Measurements from ENCODE around the gene GDF9. TPM values are rescaled to one million over a fixed set of nuclear protein-coding genes. Genes with fewer than 3 reads are reported as not detected.

Gene GDF9
- polyA plus RNA-seq, 1 donor, result 0.51 TPM

DNA sequence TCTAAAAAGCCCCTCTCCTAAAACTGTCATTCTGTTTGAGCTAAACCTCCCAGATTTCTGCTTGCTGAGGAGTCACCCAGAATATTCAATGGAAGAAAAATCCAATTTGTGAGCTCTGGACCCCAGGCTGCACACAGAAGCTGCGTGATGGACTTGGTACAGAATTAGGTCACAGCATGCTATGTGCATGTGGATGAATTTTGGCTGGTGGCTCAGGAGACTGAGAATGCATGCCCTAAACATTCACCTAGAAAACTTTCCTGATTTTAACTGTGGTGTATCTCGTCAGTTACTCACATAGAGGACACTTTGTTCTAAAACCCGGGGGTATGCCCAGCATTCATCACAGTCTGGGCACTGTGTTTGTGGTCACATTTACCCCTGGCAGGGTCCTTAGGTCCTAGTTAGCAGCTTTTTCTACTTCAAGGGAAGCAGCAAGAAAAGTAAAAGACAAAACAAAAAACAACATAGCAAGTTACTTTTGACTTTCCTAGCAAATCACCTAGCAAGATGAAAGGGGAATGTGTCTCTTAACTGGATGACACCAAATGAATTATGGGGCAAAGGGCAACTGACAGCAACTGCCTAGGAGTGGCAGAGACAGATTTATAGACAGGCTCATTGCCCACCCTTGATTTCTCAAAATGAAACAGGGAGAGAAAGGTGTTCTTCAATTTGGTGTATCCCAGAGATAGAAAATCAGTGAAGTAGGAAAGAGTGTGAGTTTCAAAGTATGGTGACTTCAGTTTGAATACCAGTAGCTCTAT lies 27.6 kb downstream of the GDF9 start:
- H3K9me3 ChIP-seq (ENCODE audit: control insufficient read depth, low read depth, low read length), result no peaks in the 10 kb centered on the region
- H3K4me1 ChIP-seq (ENCODE audit: control insufficient read depth, insufficient read depth, low read length), result peaks cover 51% of the 10 kb centered on the region
- WGBS (ENCODE audit: insufficient coverage, low lambda C conversion rate), result no CpG with 5 or more reads among the region's 3 CpGs
- peak in 1 of 2 donors; percentile 67 for DNase-seq
- H3K27me3 ChIP-seq (ENCODE audit: control insufficient read depth, insufficient read depth, low read length), result no peaks in the 10 kb centered on the region
- no peak overlapping the region for H3K4me3 ChIP-seq (ENCODE audit: low read length)
- H3K36me3 ChIP-seq (ENCODE audit: control insufficient read depth, insufficient read depth, low read length), result no peaks in the 10 kb centered on the region
- peak overlapping the region; percentile 74 for H3K27ac ChIP-seq (ENCODE audit: low read length)

DNA sequence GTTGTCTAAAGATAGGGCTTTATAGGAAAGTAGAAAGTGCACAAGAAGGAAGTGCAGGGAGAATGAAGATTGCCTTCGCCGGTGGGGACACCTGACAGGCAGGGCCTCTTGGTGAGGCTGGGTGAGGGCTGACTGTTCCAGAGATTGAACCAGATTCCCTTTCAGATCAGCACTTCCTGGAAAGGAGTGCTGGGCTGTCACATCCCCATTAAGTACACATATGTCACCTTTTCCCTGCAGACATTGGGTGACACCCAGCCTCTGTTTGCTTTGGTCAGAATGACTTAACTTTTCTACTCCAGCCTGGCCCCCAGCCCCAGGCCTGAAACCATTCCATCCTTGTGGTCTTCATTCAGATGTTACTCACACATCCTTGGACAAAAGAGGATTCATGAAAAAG lies 28.4 kb downstream of the GDF9 start:
- Histone ChIP-seq H3K36me3 (ENCODE audit: control insufficient read depth, insufficient read depth, low read length) (no peaks in the 10 kb centered on the region), H3K4me3 (ENCODE audit: low read length) (no peak overlapping the region), H3K9me3 (ENCODE audit: control insufficient read depth, low read depth, low read length) (no peaks in the 10 kb centered on the region), H3K27me3 (ENCODE audit: control insufficient read depth, insufficient read depth, low read length) (no peaks in the 10 kb centered on the region), H3K27ac (ENCODE audit: low read length) (peak overlapping the region; percentile 74), H3K4me1 (ENCODE audit: control insufficient read depth, insufficient read depth, low read length) (peaks cover 51% of the 10 kb centered on the region)
- no CpG with 5 or more reads among the region's 2 CpGs for WGBS (ENCODE audit: insufficient coverage, low lambda C conversion rate)
- DNase-seq, result peak; percentile 85 to 92

DNA sequence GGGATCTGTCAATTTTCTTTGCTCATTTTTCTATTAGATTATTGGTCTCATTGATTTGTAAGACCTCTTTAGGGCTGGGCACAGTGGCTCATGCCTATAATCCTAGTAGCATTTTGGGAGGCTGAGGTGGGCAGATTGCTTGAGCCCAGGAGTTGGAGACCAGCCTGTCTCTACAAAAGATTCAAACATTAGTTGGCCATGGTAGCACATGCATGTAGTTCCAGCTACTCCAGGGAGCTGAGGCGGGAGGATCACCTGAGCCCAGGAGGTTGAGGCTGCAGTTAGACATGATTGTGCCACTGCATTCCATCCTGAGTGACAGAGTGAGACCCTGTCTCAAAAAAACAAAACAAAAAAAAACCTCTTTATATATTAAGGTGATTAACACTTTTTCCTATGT lies 29.4 kb downstream of the GDF9 start:
- H3K27me3 ChIP-seq (ENCODE audit: control insufficient read depth, insufficient read depth, low read length), result no peaks in the 10 kb centered on the region
- H3K36me3 ChIP-seq (ENCODE audit: control insufficient read depth, insufficient read depth, low read length), result no peaks in the 10 kb centered on the region
- H3K9me3 ChIP-seq (ENCODE audit: control insufficient read depth, low read depth, low read length), result no peaks in the 10 kb centered on the region
- H3K4me1 ChIP-seq (ENCODE audit: control insufficient read depth, insufficient read depth, low read length), result peaks cover 51% of the 10 kb centered on the region
- no peak overlapping the region for H3K4me3 ChIP-seq (ENCODE audit: low read length)
- DNase-seq, result no peak
- peak overlapping the region; percentile 74 for H3K27ac ChIP-seq (ENCODE audit: low read length)
- 100% methylated on average over 1 of the region's 1 CpG for WGBS (ENCODE audit: insufficient coverage, low lambda C conversion rate)

DNA sequence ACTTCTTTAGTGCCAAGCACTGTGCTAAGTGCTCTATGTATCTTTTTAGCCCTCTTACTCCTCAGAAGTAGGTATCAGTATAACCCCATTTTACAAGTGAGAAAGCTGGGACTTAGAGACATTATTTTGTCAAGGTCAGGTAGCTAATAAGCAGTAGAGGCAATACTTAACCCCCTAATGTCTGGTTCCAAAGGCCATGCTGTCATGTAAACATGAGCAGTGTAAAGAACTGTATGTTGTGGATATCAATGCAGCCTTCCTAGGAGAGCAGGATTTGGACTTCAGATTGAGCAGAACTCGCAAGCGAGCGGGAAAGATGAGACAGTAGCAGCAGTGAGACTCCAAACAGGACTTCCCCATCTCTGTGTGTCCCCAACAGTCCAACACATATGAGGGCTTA lies 32.2 kb downstream of the GDF9 start:
- Histone ChIP-seq H3K27ac (ENCODE audit: low read length) (no peak overlapping the region), H3K4me1 (ENCODE audit: control insufficient read depth, insufficient read depth, low read length) (peaks cover 38% of the 10 kb centered on the region), H3K9me3 (ENCODE audit: control insufficient read depth, low read depth, low read length) (no peaks in the 10 kb centered on the region), H3K27me3 (ENCODE audit: control insufficient read depth, insufficient read depth, low read length) (no peaks in the 10 kb centered on the region), H3K36me3 (ENCODE audit: control insufficient read depth, insufficient read depth, low read length) (no peaks in the 10 kb centered on the region), H3K4me3 (ENCODE audit: low read length) (no peak overlapping the region)
- no CpG with 5 or more reads among the region's 3 CpGs for WGBS (ENCODE audit: insufficient coverage, low lambda C conversion rate)
- DNase-seq, result no peak

DNA sequence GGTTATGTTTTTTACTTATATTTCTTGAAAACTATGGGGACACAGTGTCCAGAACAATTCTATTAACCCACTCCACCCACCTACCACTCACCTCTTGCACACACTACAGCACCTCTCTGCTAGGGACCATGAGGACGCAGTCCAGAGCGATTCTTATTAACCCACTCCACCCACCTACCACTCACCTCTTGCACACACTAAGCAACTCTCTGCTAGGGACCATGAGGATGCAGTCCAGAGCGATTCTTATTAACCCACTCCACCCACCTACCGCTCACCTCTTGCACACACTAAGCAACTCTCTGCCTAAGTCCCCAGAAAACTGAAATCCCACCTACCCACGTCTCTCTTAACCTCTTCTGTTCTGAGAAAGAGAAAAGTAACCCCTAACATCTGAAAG lies 33.7 kb downstream of the GDF9 start:
- Histone ChIP-seq H3K27ac (ENCODE audit: low read length) (no peak overlapping the region), H3K27me3 (ENCODE audit: control insufficient read depth, insufficient read depth, low read length) (no peaks in the 10 kb centered on the region), H3K36me3 (ENCODE audit: control insufficient read depth, insufficient read depth, low read length) (peaks cover 1% of the 10 kb centered on the region), H3K9me3 (ENCODE audit: control insufficient read depth, low read depth, low read length) (no peaks in the 10 kb centered on the region), H3K4me3 (ENCODE audit: low read length) (no peak overlapping the region), H3K4me1 (ENCODE audit: control insufficient read depth, insufficient read depth, low read length) (peaks cover 30% of the 10 kb centered on the region)
- no CpG with 5 or more reads among the region's 5 CpGs for WGBS (ENCODE audit: insufficient coverage, low lambda C conversion rate)
- no peak for DNase-seq

DNA sequence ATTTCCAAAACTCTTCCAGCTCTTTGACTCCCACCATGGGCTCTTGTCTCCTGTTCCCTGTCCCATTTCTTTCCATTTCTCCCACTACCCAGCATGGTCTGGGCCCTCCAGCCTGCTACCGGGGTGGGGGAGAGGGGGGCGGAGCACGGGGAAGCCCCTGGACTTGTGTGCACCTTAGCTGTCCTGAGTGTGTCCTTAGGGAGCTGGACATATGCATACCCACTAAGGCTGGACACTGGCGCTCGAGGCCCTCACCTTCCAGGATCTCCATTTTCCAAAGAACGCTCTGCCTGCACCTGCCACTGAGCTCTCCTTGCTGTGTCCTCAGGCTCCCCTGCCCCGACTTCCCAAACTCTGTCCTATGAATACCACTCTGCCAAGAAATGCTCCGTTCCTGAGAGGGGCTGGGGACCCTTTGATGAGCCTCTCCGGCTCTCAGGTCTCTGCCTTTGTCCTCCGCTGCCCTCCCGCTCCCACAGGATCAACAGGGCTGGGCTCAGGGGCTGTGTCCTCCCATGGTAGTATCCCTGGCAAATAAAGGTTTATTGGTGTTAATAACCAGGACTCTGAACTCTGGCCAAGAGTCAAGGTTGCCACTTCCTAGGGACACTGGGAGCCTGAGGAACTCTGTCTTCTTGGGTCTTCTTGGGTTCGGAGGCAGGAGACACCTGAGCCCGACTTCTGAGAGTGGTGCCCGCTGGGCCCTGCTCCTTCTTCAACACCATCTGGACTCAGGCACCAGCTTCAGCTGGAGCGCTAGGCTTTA lies 35.0 kb downstream of the GDF9 start:
- Histone ChIP-seq H3K4me1 (ENCODE audit: control insufficient read depth, insufficient read depth, low read length) (peaks cover 17% of the 10 kb centered on the region), H3K27ac (ENCODE audit: low read length) (no peak overlapping the region), H3K9me3 (ENCODE audit: control insufficient read depth, low read depth, low read length) (no peaks in the 10 kb centered on the region), H3K36me3 (ENCODE audit: control insufficient read depth, insufficient read depth, low read length) (peaks cover 4% of the 10 kb centered on the region), H3K4me3 (ENCODE audit: low read length) (peak overlapping the region; percentile 65), H3K27me3 (ENCODE audit: control insufficient read depth, insufficient read depth, low read length) (no peaks in the 10 kb centered on the region)
- DNase-seq, result peak in 1 of 2 donors; percentile 45
- WGBS (ENCODE audit: insufficient coverage, low lambda C conversion rate), result no CpG with 5 or more reads among the region's 15 CpGs

DNA sequence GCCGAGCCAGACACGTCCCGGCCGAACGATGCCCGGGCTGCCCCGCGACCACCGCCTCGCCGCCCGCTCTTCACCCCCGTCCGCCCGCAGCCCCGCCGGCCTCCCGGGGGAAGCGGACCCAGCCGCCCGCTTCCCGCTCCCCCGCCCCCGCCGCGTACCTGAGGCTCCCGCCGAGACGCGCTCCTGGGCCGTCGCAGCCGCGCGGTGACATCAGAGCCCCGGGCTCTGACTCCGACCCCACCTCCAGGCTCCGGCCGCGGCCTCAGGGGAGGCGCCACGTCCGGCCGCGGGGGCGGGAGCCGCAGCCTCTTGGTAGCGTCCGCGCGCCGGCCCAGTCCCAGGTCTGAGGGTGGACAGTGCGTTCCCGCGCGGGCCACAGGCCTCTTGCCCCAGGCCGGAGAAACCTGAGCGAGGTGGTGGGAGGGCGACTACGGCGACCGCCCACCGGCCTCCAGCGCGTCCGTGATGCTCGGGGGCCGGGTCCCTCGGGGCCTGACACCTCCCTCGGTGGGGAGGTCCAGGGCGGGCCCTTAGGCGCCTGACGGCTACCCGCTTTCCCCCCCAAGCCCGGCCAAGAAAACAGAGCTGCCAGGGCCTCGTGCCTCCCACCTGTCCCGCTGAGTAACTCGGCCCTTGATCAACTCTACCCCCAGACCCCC lies 35.7 kb downstream of the GDF9 start, which contains the start of gene SHROOM1:
Gene SHROOM1, minus strand, starts transcription at position 212 of the 659 bp plus-strand sequence. CDS start 4,507 bp downstream, outside the sequence.
- DNase-seq, result peak; percentile 51 to 80
- WGBS (ENCODE audit: insufficient coverage, low lambda C conversion rate), result no CpG with 5 or more reads among the region's 78 CpGs
- peak within 1 kb of the TSS; percentile 61 for H3K27ac ChIP-seq (ENCODE audit: low read length)
- H3K9me3 ChIP-seq (ENCODE audit: control insufficient read depth, low read depth, low read length), result no peaks in the 10 kb centered on the region
- peaks cover 4% of the 10 kb centered on the region for H3K36me3 ChIP-seq (ENCODE audit: control insufficient read depth, insufficient read depth, low read length)
- no peaks in the 10 kb centered on the region for H3K27me3 ChIP-seq (ENCODE audit: control insufficient read depth, insufficient read depth, low read length)
- H3K4me3 ChIP-seq (ENCODE audit: low read length), result peak within 1 kb of the TSS; percentile 65
- peaks cover 15% of the 10 kb centered on the region for H3K4me1 ChIP-seq (ENCODE audit: control insufficient read depth, insufficient read depth, low read length)

DNA sequence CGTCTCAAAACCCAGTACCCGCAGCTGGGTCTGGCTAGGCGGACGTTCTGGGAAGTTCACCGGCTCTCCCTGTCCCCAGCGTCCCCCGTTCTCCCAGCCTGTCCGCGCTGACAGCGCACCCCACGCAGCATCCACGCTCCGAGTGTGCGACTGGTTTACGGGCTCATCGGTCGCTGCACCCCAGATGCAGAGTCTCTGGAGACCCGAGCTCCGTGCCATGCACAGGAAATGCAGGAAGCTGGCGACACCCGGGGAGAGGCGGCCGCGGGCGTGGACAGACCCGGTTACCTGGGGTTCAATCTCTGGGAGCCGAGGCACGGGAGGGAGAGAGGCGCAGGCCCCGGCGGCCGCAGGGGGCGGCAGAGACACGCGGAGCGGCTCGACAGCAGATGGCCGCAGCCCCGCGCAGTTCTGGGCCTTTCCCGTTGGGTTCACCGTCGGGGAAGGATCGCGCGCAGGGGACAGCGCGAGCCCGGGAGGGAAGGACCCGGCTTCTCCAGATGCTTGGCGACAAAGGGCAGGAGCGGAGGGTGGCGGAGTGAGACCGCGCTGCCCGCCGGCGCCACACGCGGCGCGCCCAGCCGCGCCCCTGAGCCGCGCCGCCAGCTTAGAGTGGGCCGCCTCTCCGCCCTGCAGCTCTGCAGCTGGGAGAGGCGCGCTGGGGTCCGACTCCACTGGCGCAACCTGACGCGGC lies 36.4 kb downstream of the GDF9 start:
- Histone ChIP-seq H3K27ac (ENCODE audit: low read length) (peak overlapping the region; percentile 41), H3K36me3 (ENCODE audit: control insufficient read depth, insufficient read depth, low read length) (peaks cover 7% of the 10 kb centered on the region), H3K4me3 (ENCODE audit: low read length) (peak overlapping the region; percentile 65), H3K27me3 (ENCODE audit: control insufficient read depth, insufficient read depth, low read length) (no peaks in the 10 kb centered on the region), H3K9me3 (ENCODE audit: control insufficient read depth, low read depth, low read length) (peaks cover 3% of the 10 kb centered on the region), H3K4me1 (ENCODE audit: control insufficient read depth, insufficient read depth, low read length) (peaks cover 15% of the 10 kb centered on the region)
- DNase-seq, result peak; percentile 72 to 90
- no CpG with 5 or more reads among the region's 75 CpGs for WGBS (ENCODE audit: insufficient coverage, low lambda C conversion rate)

DNA sequence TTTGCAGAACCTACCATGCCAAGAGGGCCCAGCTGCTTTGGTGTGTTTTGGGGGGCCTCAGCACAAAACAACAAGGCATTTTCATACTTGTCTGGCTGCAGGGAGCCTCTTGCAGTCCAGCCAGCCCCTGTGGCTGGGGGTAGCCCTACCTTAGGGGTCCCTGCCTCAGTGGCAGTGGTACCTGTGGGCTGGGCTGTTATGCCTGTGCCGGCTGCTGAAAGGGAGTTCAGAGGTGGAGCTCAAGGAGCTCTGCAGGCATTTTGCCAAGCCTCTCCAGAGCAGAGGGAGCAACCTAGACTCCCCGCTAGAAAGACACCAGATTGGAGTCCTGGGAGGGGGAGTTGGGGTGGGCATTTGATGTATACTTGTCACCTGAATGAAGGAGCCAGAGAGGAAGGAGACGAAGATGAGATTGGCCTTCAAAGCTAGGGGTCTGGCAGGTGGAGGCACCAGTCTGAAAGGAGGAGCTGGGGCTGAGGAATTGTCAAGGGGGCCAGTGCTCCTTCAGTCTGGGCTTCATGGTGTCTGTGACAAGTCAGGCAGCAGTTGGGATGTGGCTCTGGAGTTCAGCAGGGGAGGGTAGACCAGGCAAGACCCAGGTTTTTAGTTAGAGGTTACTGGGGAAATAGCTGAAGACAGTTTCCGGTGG lies 37.3 kb downstream of the GDF9 start:
- Histone ChIP-seq H3K4me3 (ENCODE audit: low read length) (peak overlapping the region; percentile 65), H3K4me1 (ENCODE audit: control insufficient read depth, insufficient read depth, low read length) (peaks cover 15% of the 10 kb centered on the region)
- no CpG with 5 or more reads among the region's 4 CpGs for WGBS (ENCODE audit: insufficient coverage, low lambda C conversion rate)

More for the DNA sequence above, 37.3 kb downstream of the GDF9 start:
- peaks cover 16% of the 10 kb centered on the region for H3K36me3 ChIP-seq (ENCODE audit: control insufficient read depth, insufficient read depth, low read length)
- DNase-seq, result no peak
- H3K27ac ChIP-seq (ENCODE audit: low read length), result no peak overlapping the region
- peaks cover 3% of the 10 kb centered on the region for H3K9me3 ChIP-seq (ENCODE audit: control insufficient read depth, low read depth, low read length)
- no peaks in the 10 kb centered on the region for H3K27me3 ChIP-seq (ENCODE audit: control insufficient read depth, insufficient read depth, low read length)

All from large intestine (tissue), 3 donors.